IPS-NIHi7 (cell line): ENCODE results near the gene DYNC1H1.

Experiments used
- DNase-seq: peaks from one replicate; pipeline ENCODE4 v3.0.0; 2012; ENCODE audit warnings: mixed read lengths; ENCODE audit errors: extremely low spot score

The DYNC1H1 gene

GRCh38 chr14:101944451-101944850, 19.9 kb upstream of the DYNC1H1 start:
- no peak for DNase-seq

GRCh38 chr14:101945171-101945570, 19.2 kb upstream of the DYNC1H1 start:
- DNase-seq = peak; percentile 53

GRCh38 chr14:101947577-101947903, 16.8 kb upstream of the DYNC1H1 start:
- DNase-seq = no peak

- peak; percentile 99 for DNase-seq
Observed at GRCh38 chr14:101947904-101948665, 16.3 kb upstream of the DYNC1H1 start.

- no peak for DNase-seq
Observed at GRCh38 chr14:101948666-101949216, 15.6 kb upstream of the DYNC1H1 start.

- DNase-seq = no peak
Observed at GRCh38 chr14:101950100-101950499, 14.3 kb upstream of the DYNC1H1 start.

- DNase-seq = no peak
Observed at GRCh38 chr14:101950516-101951215, 13.7 kb upstream of the DYNC1H1 start.

- no peak for DNase-seq
Observed at GRCh38 chr14:101953151-101953550, 11.2 kb upstream of the DYNC1H1 start.

- DNase-seq = no peak
Observed at GRCh38 chr14:101954501-101954900, 9.9 kb upstream of the DYNC1H1 start.

GRCh38 chr14:101955695-101956161, 8.6 kb upstream of the DYNC1H1 start:
- DNase-seq = no peak

- no peak for DNase-seq
Observed at GRCh38 chr14:101956179-101956885, 8.0 kb upstream of the DYNC1H1 start.

GRCh38 chr14:101957406-101958234, 6.8 kb upstream of the DYNC1H1 start:
- no peak for DNase-seq

- no peak for DNase-seq
Observed at GRCh38 chr14:101958418-101959180, 5.8 kb upstream of the DYNC1H1 start.

- no peak for DNase-seq
Observed at GRCh38 chr14:101959277-101959676, 5.1 kb upstream of the DYNC1H1 start.

- peak; percentile 38 for DNase-seq
Observed at GRCh38 chr14:101960225-101960624, 4.1 kb upstream of the DYNC1H1 start.

- peak; percentile 77 for DNase-seq
Observed at GRCh38 chr14:101961011-101961721, 3.2 kb upstream of the DYNC1H1 start.

- no peak for DNase-seq
Observed at GRCh38 chr14:101961746-101962502, 2.4 kb upstream of the DYNC1H1 start.

GRCh38 chr14:101962503-101962874, 1.9 kb upstream of the DYNC1H1 start:
- no peak for DNase-seq

- DNase-seq = no peak
Observed at GRCh38 chr14:101963052-101963451, 1.3 kb upstream of the DYNC1H1 start.
